Lower lobe of right lung (tissue), 2 donors: ENCODE results near the gene IKZF2. TPM values are rescaled to one million over a fixed set of nuclear protein-coding genes. Genes with fewer than 3 reads are reported as not detected.

ENCODE experiments used
- ATAC-seq, 2 donors: fragments of 200-7000 bp; cut with Tn5 transposase; one replicate each; pipeline ENCODE4 v1.9.1; 2020 to 2022; ENCODE audit warnings: mild to moderate bottlenecking in 2 of 2, moderate library complexity in 2 of 2
- DNase-seq: peaks from one replicate; pipeline ENCODE4 v3.0.0-alpha.2; 2020
- H3K27ac ChIP-seq: fragments of 200-600 bp; one replicate; pipeline ENCODE4 v1.8.0; 2022
- H3K27me3 ChIP-seq: fragments of 200-600 bp; one replicate; pipeline ENCODE4 v1.8.0; 2022; ENCODE audit warnings: low read depth
- H3K36me3 ChIP-seq: fragments of 200-600 bp; one replicate; pipeline ENCODE4 v1.8.0; 2022; ENCODE audit warnings: mild to moderate bottlenecking
- H3K4me1 ChIP-seq: fragments of 200-600 bp; one replicate; pipeline ENCODE4 v1.8.0; 2022
- H3K4me3 ChIP-seq: fragments of 200-600 bp; one replicate; pipeline ENCODE4 v1.8.0; 2022; ENCODE audit warnings: mild to moderate bottlenecking
- H3K9me3 ChIP-seq: fragments of 200-600 bp; one replicate; pipeline ENCODE4 v1.8.0; 2022
- CTCF ChIP-seq: fragments of 200-600 bp; IDR thresholded peaks from one replicate; pipeline ENCODE4 v1.8.0; 2022; ENCODE audit warnings: antibody characterized with exemption, mild to moderate bottlenecking
- intact Hi-C: fragments of 100-400 bp; cut with DNase I; formaldehyde crosslinking; loops from one replicate; pipeline ENCODE4 v1.11.0; 2022
- total RNA-seq: library from RNA; stranded (reverse); fragmentation: NEBNext Ultra II Directional; extraction: Animal tissue kit (Norgen Biotek cat#: 25700); gene quantifications from one replicate; pipeline ENCODE4 v1.2.1, GENCODE V29; 2021
- donor health status: DM: no; HTN: yes; CAD: no; lungs with severe emphysema.

IKZF2 gene
- total RNA-seq, 1 donor from 2014 or later = 16.5 TPM

DNA sequence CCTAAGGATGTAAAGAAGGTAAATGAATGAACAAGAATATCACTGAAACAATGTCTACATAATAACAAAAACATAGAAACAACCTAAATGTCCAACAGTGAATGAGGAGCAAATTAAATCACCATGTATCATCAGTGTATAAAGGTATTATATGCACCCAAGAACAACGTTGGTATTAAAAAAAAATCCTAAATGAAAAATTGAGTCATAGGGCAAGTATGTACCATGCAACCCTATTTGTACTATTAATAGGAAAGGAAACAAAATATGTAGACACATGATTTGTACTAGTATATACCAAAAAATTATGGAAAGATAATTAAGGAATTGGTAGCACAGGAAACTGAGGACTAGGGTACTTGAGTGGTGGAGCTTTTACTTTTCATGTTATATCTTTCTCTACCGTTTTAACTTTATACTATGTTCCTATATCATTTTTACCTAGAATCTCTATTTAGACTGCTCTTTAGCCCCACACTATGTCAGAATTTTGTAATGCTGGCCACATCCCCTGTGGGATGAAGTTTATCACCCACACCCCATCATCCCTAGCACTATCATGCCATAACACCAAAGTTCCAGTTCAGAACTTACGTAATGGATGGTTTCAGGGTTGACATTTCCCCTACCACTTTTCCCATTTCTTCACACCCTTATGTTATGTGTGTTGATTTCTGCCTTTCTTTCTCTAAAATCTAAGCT, 25.6 kb downstream of the IKZF2 start:
- intact Hi-C loops = no loop called here
- Histone ChIP-seq H3K4me3 (no peak overlapping the region), H3K27ac (no peak overlapping the region), H3K9me3 (no peaks in the 10 kb centered on the region), H3K27me3 (no peaks in the 10 kb centered on the region), H3K36me3 (no peaks in the 10 kb centered on the region), H3K4me1 (peaks cover 14% of the 10 kb centered on the region)
- ATAC-seq (peak; percentile 64 to 77), DNase-seq (no peak)
- TF ChIP-seq CTCF = no peak

DNA sequence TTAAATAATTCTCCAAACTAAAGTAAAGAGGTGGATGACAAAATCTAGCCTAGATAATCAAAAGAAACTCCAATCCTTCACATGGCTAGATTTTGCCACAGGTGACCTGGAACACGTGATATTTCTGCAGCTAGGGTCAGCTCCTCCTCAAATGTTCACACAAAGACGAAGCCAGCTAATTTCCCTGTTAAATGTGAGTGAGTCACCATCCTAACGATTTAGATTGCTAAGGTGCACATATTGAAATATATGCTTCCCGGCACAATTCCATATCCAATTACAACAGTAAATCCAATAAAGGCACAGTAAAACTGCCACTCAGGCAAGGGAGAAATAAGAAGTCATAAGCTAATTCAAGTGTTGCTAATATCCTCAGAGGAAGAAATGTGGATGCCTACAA, 28.7 kb downstream of the IKZF2 start:
- DNase-seq (no peak), ATAC-seq (no peak)
- intact Hi-C loops = no loop called here
- H3K4me3 ChIP-seq = no peak overlapping the region
- no peaks in the 10 kb centered on the region for H3K9me3 ChIP-seq
- peaks cover 14% of the 10 kb centered on the region for H3K4me1 ChIP-seq
- H3K27ac ChIP-seq = no peak overlapping the region
- no peaks in the 10 kb centered on the region for H3K36me3 ChIP-seq
- no peak for TF ChIP-seq CTCF
- no peaks in the 10 kb centered on the region for H3K27me3 ChIP-seq

GRCh38 chr2:213121690-213122089, 29.7 kb downstream of the IKZF2 start:
- H3K27ac ChIP-seq = no peak overlapping the region
- intact Hi-C loops = no loop called here
- no peak for ATAC-seq
- peaks cover 14% of the 10 kb centered on the region for H3K4me1 ChIP-seq
- H3K9me3 ChIP-seq = no peaks in the 10 kb centered on the region
- no peaks in the 10 kb centered on the region for H3K36me3 ChIP-seq
- no peak overlapping the region for H3K4me3 ChIP-seq
- H3K27me3 ChIP-seq = no peaks in the 10 kb centered on the region
- TF ChIP-seq CTCF = no peak
- DNase-seq = no peak

DNA sequence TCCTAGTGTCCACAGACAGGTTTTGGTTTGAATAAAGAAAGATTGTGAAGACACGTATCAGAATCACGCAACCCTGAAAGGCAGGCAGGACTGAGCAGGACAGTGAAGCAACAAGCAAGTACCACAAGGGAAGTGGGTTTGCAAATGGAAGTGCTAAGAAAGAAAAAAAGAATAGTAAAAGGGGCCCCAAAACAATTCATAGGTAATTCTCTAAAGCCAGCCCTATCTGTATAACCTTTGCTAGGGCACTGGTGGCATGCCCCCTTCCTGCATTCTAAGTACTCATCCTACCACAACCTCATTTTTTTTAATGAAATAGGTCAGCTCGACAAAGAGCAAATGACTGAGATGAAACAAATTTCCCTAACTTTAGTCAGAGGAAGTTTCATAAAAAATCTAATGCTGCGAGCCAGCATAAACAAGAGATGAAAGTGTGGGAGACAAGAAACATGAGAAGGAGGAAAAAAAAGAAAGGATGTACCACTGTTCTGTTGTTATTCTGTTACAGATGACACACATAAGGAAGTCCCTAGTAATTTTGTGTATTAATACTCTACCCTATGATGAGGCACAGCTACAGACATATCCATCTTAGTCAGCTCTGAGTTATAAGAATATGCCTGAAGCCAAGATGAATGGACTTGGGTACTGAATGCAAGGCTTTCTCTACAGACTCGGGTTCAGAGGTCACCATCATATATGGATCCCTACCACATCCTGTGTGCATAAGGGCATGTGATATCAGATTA, 32.2 kb downstream of the IKZF2 start:
- DNase-seq (no peak), ATAC-seq (peak; percentile 56 to 66)
- Histone ChIP-seq H3K36me3 (no peaks in the 10 kb centered on the region), H3K27me3 (no peaks in the 10 kb centered on the region), H3K4me1 (peaks cover 14% of the 10 kb centered on the region), H3K4me3 (no peak overlapping the region), H3K9me3 (no peaks in the 10 kb centered on the region), H3K27ac (no peak overlapping the region)
- intact Hi-C loops = no loop called here
- no peak for TF ChIP-seq CTCF

GRCh38 chr2:213108308-213108707, 43.1 kb downstream of the IKZF2 start:
- no peak overlapping the region for H3K4me3 ChIP-seq
- no peak for TF ChIP-seq CTCF
- intact Hi-C loops = no loop called here
- no peak overlapping the region for H3K27ac ChIP-seq
- DNase-seq (no peak), ATAC-seq (no peak)
- H3K36me3 ChIP-seq = no peaks in the 10 kb centered on the region
- H3K27me3 ChIP-seq = no peaks in the 10 kb centered on the region
- no peaks in the 10 kb centered on the region for H3K9me3 ChIP-seq
- H3K4me1 ChIP-seq = peaks cover 7% of the 10 kb centered on the region
